AG10803 (cell line): Measurements from ENCODE around the gene BORCS5.
"Not testable (repeated sequence)": the region's sequence is repeated elsewhere in the genome, so short reads cannot be mapped to it uniquely, and the experiment has no call there.

Experiments
- DNase-seq: peaks from one replicate; pipeline ENCODE4 v3.0.0; 2010; ENCODE audit warnings: low read depth
- H3K4me3 ChIP-seq: 2 replicates; pipeline ENCODE4 v1.5.1; 2011; ENCODE audit warnings: mild to moderate bottlenecking, low read length, control low read depth
- CTCF ChIP-seq: conservative IDR thresholded peaks from 2 replicates; pipeline ENCODE4 v1.5.1; 2011; ENCODE audit warnings: mild to moderate bottlenecking, low read length, control low read depth, inconsistent platforms

The BORCS5 gene

GRCh38 chr12:12488823-12489550, 132.1 kb downstream of the BORCS5 start:
- no peak for DNase-seq
- H3K4me3 ChIP-seq: no peak overlapping the region
- no peak for TF ChIP-seq CTCF

GRCh38 chr12:12491606-12492005, 134.7 kb downstream of the BORCS5 start:
- no peak overlapping the region for H3K4me3 ChIP-seq
- DNase-seq: no peak
- no peak for TF ChIP-seq CTCF

GRCh38 chr12:12492547-12492946, 135.7 kb downstream of the BORCS5 start:
- no peak for TF ChIP-seq CTCF
- no peak overlapping the region for H3K4me3 ChIP-seq
- DNase-seq: no peak

- TF ChIP-seq CTCF: no peak
- H3K4me3 ChIP-seq: no peak overlapping the region
- DNase-seq: no peak
Observed at GRCh38 chr12:12495536-12495935, 138.7 kb downstream of the BORCS5 start.

- H3K4me3 ChIP-seq: no peak overlapping the region
- no peak for DNase-seq
- TF ChIP-seq CTCF: no peak
Observed at GRCh38 chr12:12498210-12498609, 141.3 kb downstream of the BORCS5 start.

- no peak overlapping the region for H3K4me3 ChIP-seq
- no peak for DNase-seq
- no peak for TF ChIP-seq CTCF
Observed at GRCh38 chr12:12499909-12500604, 143.2 kb downstream of the BORCS5 start.

- TF ChIP-seq CTCF: no peak
- no peak overlapping the region for H3K4me3 ChIP-seq
- DNase-seq: no peak
Observed at GRCh38 chr12:12501121-12501520, 144.2 kb downstream of the BORCS5 start.

- not testable (repeated sequence) for DNase-seq, H3K4me3 ChIP-seq
Observed at GRCh38 chr12:12502130-12502814, 145.4 kb downstream of the BORCS5 start.
